ENCODE results near the gene CAGE1.
A peak's percentile ranks its signal among the peaks of the same experiment; 100 is the strongest.
"Not testable (repeated sequence)": the region's sequence is repeated elsewhere in the genome, so short reads cannot be mapped to it uniquely, and the experiment has no call there.

The CAGE1 gene

DNA sequence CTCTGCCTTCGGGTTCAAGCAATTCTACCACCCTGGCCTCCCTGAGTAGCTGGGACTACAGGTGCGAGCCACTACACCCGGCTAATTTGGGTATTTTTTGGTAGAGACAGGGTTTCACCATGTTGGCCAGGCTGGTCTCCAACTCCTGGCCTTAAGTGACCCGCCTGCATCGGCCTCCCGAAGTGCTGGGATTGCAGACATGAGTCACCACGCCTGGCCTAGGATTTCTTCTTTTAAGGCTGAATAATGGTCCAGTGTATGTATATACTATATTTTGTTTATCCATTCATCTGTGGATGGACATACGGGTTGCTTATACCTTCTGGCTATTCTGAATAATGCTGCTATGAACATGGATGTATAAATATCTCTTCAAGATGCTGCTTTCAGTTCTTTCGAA lies 17.2 kb upstream of the CAGE1 start:
- DNase-seq = no peak

DNA sequence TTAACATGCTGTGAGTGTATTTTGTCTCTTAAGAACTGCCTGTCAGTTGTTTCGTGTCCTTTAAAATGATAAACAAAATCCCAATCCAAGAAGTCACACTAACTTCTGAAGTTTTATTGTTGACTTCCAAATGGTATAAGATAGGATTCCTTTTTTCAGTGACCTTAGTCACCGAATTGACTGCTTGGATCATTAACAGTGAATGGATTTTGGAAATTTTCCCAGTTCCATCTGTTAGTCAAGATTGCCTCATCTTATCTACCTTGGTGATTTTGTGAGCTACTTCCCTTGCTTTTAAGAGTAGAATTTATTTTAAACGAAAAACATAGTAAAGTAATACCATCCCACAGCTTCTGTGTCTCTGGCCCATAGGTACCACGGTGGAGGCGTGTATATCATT lies 15.0 kb upstream of the CAGE1 start:
- no peak for DNase-seq

DNA sequence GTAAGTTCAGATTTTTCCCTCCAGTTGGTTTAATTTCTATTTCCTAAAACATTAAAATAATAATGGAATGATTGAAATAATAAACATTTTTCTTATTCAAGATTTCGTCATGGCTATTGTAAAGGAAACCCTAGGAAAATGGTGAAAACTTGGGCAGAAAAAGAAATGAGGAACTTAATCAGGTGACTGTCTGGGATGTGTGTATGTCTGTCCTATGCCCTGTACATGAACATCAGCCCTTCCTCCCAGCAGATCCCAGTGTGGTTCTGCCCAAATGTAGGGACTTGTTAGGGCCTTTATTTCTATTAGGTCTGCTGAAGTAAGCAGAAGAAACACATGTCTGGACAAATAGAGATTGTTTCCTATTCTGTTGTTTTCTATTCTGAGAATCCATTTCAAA lies 13.2 kb upstream of the CAGE1 start:
- DNase-seq = no peak

DNA sequence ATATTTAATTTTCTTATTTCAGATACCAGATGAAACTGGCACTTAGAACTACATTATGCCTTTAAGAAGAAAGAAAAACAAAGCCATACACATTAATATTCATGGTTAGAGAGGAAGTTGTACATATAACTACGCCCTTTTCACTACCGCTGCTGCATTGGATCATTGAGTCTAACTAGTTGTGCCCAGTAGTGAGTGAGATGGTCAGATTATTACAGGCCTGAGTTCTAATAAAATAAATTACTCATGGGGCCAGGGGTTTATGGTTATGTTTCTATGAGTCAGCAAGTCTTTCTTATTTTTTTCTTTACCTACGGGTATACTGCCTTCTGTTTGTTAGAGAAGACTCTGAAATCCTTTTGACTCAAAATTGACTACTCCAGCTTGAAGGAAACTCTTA lies 11.5 kb upstream of the CAGE1 start:
- DNase-seq = no peak

DNA sequence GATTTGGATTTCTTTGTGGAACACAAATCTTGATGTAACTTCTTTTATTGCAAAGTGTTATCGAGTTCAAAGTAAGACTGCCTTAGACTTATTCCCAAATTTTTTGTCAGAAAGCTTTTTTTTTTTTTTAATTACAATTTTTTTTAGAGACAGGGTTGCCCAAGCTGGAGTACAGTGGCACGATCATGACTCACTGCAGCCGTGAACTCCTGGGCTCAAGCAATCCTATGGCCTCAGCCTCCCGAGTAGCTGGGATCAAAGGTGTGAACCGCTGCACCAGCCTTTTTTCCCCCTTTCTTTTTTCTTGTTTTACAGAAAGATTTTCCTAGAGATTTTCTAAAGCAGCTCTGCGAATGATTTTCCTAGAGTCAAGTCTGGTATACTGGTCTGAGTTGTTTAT lies 2.9 kb upstream of the CAGE1 start:
- no peak for DNase-seq

DNA sequence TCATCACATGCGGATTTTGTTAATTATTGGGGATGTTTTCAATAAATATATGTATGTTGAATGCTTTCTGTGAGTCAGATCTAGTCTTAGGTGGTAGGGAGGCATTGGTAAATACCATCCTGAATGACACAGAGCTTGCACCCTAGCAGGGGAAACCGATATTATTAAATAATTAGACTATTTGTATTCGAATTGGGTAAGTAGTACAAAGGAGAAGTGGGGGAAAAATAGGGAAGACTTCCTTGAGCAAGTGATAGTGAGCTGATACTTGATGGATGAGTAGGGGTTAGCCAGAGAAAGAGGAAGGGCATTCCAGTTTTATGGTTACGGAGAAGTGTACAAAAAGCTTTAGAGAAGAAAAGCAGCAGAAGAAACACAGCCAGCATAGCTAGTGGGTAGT lies 1.6 kb upstream of the CAGE1 start:
- DNase-seq = no peak

DNA sequence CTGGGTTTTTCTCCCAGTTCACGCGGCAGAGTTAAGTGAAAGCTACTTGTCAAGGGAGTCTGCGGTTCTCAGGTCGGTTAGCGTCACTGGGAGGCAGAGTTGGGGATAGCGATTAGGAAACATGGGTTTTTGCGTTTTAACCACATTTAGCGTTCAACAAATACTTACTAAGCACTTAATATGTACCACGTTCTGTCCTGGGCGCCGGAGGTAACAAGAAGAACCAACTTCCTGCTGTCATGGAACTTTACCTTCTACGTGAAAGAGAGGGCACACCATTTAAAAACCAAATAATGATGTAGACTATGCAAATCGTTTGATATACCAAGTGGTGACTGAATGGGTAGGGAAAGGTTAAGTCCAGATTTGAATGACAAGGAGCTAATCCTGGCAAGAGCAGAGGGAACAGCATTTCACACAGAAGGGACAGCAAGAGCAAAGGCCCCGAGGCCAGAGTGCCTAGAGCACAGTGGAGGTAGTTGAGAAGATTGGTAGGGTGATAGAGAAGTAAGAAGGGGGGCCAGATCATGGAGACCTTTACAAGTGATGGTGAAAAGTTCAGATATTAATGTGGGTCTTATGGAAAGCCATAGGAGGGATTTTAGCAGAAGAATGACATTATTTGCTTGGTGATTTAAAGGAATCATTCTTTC lies 810 bp upstream of the CAGE1 start:
- DNase-seq = no peak

DNA sequence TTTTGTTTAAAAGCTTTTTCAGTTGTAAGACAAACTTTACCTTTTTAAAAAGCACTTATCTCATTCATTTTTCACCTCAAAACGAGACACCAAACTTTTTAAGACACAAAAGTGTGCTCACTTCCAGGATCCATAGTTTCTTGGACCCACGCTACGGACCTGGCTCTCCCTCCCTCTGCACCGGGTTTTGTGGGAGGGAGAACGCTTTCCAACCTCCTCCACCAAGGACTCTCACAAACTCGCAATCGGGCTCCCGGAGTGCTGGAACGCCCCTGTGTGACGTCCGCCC lies 436 bp downstream of the CAGE1 start:
- DNase-seq = no peak

DNA sequence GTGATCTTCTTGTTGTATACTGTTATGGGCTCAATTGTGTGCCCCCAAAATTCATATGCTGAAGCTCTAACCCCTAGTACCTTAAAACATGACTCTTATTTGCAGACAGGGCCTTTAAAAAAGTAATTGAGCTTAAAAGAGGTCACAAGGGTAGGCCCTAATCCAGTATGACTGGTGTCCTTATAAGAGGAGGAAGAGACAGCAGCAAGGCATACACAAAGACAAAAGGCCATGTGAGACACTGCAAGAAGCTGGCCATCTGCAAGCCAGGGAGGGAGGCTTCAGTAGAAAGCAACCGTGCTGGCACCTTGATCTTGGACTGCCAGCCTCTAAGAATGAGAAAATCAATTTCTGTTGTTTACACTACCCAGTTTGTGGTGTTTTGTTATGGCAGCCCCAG lies 8.4 kb downstream of the CAGE1 start:
- no peak for DNase-seq

DNA sequence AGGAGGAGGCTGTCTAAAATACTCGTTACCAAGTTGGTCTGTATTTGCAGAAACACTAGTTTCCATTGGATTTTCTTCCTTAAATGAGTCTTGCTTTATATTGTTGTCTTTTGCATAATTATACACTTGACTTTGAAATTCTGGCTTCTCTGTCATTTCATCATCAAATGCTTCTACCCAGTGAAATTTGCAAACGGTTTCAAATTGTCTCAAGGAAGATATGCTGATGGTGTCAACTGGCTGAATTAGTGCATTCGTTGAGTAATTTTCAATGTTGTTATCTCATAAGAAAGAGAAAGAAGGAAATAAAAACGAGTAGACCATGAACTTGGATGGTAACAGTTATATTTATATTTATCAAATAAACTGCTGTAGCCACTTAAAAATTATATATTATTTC lies 10.8 kb downstream of the CAGE1 start:
- no peak for DNase-seq

DNA sequence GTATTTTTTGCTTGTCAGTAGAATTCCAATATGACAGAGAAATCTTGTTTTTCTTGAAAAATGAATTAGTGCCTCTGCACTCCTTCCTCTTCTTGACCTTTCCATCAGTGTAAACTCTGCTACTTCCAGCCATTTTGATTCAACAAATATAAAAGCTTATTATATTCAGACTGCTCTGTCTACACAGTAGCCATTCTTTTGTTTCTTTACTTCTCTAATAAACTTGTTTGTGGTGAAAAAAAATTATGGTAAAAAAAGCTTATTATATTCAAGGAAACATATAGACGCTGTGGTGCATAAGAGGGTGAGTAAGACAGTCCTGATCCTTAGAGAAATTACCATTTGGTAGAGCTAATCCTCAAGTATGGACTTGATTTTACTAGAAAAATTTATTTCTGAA lies 11.6 kb downstream of the CAGE1 start:
- no peak for DNase-seq

DNA sequence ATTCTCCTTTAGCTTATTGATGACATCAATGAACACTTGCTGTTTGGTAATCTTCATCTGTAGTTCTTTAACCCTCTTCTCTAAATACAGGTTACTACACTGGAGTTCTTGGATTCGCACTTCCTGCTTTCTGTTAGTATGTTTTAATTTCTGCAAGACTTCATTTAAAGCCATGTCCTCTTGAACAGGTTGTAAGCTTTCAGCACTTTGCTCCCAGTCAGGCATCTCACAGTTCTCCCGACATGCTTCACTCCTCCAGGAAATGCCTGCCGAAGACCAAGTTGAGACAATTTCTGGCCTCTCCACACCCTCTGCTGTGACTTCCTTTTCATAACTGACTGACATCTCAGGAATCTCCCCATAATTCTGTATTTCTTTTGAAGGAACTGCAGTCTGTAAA lies 15.8 kb downstream of the CAGE1 start:
- no peak for DNase-seq

DNA sequence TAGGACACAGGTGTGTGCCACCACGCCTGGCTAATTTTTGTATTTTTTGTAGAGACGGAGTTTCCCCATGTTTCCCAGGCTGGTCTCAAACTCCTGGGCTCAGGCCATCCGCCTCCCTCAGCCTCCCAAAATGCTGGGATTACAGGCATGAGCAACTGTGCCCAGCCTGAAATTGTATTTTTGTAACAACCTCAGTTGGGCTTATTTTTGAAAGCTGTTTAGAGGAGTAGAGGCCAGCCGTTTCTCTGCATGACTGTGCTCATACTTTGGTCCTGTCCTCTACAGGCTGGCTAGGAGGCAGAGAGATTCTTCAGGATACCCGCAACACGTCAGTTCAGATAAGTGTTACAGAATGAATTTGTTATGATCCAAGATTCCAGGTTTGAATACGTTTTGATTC lies 22.1 kb downstream of the CAGE1 start:
- DNase-seq = no peak

DNA sequence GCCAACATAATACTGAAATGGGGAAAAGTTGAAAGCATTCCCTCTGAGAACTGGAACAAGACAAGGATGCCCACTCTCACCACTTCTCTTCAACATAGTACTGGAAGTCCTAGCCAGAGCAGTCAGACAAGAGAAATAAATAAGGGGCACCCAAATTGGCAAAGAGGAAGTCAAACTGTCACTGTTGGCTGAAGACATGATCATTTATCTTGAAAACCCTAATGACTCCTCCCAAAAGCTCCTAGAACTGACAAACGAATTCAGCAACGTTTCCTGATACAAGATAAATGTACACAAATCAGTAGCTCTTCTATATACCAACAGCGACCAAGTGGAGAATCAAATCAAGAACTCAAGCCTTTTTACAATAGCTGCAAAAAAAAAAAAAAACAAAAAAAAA lies 37.6 kb downstream of the CAGE1 start:
- DNase-seq = not testable (repeated sequence)

DNA sequence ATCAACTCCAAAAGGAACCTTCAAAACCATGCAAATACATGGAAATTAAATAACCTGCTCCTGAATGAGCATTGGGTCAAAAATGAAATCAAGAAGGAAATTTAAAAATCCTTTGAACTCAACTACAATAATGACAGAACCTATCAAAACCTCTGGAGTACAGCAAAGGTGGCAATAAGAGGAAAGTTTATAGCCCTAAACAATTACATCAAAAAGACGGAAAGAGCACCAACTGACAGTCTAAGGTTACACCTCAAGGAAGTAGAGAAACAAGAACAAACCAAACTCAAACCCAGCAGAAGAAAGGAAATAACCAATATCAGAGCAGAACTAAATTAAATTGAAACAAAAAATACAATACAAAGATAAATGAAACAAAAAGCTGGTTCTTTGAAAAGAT lies 39.0 kb downstream of the CAGE1 start:
- DNase-seq = not testable (repeated sequence)

DNA sequence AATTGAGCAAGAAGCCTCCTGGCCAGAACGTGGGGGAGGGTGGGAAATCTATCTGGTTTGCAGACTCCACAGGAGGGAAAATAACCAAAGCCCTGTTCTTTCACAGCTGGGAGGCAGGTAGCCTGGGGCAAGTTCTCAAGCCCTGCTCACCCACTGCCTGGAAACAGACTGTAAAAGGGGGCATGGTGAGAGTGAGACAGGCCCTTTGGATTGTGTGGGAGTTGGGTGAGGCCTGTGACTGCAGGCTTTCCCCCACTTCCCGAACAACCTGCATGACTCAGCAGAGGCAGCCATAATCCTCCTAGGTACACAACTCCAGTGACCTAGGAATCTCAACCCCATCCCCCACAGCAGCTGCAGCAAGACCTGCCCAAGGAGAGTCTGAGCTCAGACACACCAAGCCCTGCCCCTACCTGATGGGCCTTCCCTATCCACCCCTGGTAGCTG lies 42.0 kb downstream of the CAGE1 start:
- DNase-seq = not testable (repeated sequence)

DNA sequence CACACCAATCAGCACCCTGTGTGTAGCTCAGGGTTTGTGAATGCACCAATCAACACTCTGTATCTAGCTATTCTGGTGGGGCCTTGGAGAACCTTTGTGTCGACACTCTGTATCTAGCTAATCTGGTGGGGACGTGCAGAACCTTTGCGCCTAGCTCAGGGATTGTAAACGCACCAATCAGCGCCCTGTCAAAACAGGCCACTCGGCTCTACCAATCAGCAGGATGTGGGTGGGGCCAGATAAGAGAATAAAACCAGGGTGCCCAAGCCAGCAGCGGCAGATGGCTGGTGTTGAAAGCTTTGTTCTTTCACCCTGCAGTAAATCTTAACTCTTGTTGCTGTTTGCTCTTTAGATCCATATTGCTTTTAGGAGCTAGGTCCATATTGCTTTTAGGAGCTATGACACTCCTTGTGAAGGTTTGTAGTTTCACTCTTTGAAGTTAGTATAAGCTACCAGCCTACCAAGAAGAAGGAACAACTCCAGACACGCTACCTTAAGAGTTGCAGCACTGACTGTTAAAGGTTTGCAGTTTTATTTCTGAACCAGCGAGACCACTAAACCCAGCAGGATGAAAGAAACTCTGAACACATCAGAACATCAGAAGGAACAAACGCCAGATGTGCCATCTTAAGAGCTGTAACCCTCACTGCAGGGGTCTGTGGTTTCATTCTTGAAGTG lies 44.6 kb downstream of the CAGE1 start:
- not testable (repeated sequence) for DNase-seq

DNA sequence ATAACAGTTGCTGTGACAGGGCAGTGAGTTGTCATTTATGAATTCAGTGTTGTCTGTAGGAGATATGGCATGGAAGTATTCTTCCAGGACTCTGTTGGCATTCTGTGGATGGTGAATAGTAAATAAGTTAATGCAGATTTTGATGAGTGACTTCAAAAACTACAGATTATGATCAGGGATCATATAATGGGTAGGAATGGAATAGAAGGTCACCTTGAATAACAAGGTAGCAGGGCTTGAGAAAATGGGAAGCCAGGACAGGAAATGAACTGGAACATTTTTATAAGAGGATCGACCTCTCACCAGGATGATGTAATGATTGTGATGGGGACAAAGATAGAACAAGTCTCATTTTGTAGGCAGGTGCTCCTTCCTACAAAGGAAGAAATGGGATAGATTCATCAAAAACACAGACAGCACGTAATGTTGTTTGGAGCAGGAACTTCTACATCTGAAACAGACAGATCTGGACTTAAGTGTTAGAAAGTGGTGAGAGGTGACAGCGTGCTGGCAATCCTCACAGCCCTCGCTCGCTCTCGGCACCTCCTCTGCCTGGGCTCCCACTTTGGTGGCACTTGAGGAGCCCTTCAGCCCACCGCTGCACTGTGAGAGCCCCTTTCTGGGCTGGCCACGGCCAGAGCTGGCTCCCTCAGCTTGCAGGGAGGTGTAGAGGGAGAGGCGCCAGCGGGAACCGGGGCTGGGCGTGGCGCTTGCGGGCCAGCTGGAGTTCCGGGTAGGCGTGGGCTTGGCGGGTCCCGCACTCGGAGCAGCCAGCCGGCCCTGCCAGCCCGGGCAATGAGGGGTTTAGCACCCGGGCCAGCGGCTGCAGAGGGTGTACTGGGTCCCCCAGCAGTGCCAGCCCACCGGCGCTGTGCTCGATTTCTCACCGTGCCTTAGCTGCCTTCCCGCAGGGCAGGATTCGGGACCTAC lies 45.7 kb downstream of the CAGE1 start:
- DNase-seq = no peak

DNA sequence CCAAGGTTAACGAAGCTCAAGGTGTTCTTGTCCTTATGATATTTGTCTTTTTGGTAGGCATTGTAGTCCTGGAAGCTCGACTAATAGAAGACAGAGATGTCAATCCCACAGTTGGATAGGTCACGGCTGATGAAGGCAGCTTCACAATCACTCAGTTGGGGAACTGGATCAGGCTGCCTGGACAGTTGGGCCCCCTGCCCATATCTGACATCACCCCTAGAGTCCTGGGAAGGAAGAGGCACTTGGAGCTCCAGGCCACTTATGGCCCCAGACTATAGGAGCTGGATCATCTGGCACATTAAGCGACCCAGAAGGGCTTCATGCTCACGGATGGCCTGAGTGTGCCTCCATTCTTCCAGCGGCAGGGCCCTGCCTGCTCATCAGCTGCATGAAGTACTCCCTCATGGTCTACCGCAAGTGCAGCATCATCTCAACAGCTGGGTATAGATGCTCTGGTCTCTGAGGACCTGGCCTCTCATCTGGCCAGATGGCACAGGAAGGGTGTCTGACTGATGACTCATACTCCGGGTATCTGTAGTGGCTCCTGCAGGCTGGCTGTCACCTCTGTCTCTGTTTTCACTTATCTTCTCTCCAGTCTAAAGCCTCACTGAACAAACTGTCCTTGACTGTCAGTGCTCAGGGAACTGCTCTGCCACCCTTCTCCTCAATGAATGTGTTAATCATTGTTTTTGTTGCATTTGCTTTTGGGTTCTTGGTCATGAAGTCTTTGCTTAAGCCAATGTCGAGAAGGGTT lies 47.4 kb downstream of the CAGE1 start:
- DNase-seq = peak; percentile 38

DNA sequence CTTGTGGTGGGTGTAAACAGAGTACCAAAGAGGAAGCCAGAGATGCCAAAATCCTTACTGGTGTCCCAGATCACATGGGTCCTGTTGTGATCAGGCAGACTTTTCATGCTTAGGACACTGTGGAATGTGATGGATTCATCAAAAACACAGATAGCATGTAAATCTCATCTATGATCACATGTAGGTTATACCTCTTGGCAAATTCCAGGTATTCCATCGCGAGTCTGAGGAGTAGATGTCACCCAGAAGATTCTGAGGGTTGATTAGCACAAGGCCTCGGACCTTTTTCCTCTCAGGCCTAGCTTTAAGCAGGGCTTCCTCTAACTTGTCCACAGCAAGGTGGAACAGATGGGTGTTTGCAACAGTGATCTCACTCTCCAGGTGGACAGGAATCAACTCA lies 48.3 kb downstream of the CAGE1 start:
- no peak for DNase-seq

DNA sequence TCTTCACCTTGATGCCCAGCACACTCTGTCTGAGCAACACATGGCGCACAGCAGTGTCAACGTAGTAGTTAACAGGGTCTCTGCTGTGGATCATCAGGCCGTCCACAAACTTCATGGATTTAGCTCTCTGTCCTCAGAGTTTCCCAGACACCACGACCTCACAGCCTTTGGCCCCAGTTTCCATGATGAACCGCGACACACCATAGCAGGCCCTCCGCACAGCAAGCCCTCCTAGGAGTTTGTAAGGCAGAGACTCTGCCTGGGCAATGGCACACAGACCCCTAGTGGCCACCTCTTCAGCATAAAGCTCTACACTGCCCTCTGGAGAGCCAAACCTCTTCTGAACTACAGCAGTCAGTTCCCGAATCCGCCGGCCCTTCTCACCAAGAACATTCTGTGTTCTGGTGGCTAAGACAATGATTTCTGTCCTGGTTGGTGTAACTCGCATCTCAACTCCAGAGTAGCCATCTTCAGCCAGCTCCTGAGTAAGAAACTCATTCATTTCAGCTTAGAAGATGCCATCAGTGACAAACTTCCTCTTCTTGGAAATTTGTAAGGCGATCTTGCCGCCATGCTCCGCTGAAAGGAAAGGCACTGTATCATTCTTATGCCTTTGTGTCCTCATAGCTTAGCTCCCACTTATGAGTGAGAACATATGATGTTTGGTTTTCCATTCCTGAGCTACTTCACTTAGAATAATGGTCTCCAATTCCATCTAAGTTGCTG lies 50.4 kb downstream of the CAGE1 start:
- DNase-seq = not testable (repeated sequence)

DNA sequence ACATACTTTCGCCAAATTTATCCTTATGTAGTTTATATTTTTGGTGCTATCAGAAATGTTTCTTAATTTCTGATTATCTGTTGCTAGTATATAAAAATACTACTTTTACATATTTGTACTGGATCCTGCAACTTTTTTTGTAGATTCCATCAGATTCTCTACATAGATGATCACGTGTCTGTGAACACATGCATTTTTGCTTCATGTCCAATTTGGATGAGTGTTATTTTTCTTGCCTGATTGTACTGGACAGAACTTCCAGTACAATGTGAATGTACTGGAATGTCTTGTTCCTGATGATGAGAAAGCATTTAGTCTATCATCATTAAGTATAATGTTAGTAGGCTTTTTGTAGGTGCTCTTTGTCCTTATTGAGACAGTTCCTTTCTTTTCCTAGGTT lies 51.5 kb downstream of the CAGE1 start:
- no peak for DNase-seq

DNA sequence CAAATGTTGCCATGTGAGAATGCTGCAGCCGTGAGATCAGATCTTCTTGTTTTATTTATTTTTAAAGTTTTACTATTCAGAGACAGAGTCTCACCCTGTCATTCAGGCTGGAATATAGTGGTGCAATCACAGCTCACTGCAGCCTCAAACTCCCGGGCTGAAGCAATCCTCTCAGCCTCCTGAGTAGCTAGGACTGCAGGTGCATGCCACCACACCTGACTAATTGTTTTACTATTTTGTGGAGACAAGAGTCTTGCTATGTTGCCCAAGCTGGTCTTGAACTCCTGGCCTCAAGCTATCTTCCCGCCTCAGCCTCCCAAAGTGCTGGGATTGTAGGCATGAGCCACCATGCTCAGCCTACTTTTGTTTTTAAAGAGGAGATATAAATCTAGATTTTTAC lies 54.0 kb downstream of the CAGE1 start:
- DNase-seq = no peak
